ENCODE data around the gene HS1BP3. TPM values are rescaled to one million over a fixed set of nuclear protein-coding genes. Genes with fewer than 3 reads are reported as not detected.
A peak's percentile ranks its signal among the peaks of the same experiment; 100 is the strongest.

Gene HS1BP3
- total and polyA plus RNA-seq, 2 of the 13 experiments (the other 11 are each of a cell fraction or from before 2014, with no cell fraction given), result 15.2 to 22.0 TPM

DNA sequence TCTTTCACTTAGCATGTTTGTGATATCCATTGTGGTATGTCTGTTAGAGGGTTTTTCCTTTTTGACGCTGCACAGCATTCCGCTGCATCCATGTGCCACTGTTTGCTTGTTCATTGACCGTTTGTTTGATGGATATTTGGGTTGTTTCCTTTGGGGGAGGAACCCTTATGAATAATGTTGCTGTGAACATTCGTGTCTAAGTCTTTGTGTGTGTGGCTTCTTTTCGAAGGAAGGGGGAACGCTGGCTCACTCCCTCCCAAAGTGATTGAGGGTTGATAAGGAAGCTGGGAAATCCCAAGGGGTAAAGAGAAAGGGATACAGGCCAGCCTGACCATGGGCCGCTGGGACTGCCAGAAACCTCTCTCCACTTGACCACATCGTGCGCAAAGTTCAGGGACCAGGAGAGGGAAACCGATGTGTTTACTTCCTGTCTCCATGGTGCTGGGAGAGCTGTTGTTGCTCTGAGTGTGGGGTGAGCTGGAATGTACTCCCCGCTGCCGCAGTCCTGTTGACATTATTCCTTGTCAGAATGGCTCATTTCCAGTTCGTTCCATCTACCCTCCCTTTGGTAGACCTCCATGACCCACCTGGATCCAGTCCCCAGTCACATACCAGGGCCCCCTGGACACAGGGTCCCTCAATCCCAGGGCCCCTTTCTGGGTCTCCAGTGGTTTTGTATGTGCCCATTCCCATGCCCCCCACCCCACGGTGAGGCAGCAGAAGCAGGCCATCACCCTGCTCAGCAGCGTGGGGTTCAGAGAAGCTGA, 39.6 kb downstream of the HS1BP3 start (continued):
- TF ChIP-seq ZNF12 (CRISPR knock-in tag; IDR thresholded peaks at IDR 0.05) (peak; percentile 96), MEIS1 (CRISPR knock-in tag; IDR thresholded peaks at IDR 0.05; ENCODE audit: borderline replicate concordance) (peak; percentile 60; the same call in 1 of the 2 replicates), ZNF703 (CRISPR knock-in tag; IDR thresholded peaks at IDR 0.05; ENCODE audit: borderline replicate concordance) (peak; percentile 89; the same call in 1 of the 2 replicates), ZNF768 (CRISPR knock-in tag; IDR thresholded peaks at IDR 0.05) (peak; percentile 99), CENPX (CRISPR knock-in tag; IDR thresholded peaks at IDR 0.05) (no peak), HCFC1 (IDR thresholded peaks at IDR 0.05; ENCODE audit: low read depth, low read length) (no peak), SALL1 (CRISPR knock-in tag; IDR thresholded peaks at IDR 0.05) (peak; percentile 96), JUND (CRISPR knock-in tag; IDR thresholded peaks at IDR 0.05) (peak; percentile 68), NR3C1 (CRISPR knock-in tag; IDR thresholded peaks at IDR 0.05) (no peak), ZMAT3 (CRISPR knock-in tag; conservative IDR thresholded peaks at IDR 0.05) (peak; percentile 73), ARHGAP35 (CRISPR knock-in tag; IDR thresholded peaks at IDR 0.05; ENCODE audit: borderline replicate concordance) (peak; percentile 80; the same call in 1 of the 2 replicates), TBP (CRISPR knock-in tag; IDR thresholded peaks at IDR 0.05) (no peak), ZFP36L2 (CRISPR knock-in tag; IDR thresholded peaks at IDR 0.05) (no peak)
- TF ChIP-seq, protein P1, sequence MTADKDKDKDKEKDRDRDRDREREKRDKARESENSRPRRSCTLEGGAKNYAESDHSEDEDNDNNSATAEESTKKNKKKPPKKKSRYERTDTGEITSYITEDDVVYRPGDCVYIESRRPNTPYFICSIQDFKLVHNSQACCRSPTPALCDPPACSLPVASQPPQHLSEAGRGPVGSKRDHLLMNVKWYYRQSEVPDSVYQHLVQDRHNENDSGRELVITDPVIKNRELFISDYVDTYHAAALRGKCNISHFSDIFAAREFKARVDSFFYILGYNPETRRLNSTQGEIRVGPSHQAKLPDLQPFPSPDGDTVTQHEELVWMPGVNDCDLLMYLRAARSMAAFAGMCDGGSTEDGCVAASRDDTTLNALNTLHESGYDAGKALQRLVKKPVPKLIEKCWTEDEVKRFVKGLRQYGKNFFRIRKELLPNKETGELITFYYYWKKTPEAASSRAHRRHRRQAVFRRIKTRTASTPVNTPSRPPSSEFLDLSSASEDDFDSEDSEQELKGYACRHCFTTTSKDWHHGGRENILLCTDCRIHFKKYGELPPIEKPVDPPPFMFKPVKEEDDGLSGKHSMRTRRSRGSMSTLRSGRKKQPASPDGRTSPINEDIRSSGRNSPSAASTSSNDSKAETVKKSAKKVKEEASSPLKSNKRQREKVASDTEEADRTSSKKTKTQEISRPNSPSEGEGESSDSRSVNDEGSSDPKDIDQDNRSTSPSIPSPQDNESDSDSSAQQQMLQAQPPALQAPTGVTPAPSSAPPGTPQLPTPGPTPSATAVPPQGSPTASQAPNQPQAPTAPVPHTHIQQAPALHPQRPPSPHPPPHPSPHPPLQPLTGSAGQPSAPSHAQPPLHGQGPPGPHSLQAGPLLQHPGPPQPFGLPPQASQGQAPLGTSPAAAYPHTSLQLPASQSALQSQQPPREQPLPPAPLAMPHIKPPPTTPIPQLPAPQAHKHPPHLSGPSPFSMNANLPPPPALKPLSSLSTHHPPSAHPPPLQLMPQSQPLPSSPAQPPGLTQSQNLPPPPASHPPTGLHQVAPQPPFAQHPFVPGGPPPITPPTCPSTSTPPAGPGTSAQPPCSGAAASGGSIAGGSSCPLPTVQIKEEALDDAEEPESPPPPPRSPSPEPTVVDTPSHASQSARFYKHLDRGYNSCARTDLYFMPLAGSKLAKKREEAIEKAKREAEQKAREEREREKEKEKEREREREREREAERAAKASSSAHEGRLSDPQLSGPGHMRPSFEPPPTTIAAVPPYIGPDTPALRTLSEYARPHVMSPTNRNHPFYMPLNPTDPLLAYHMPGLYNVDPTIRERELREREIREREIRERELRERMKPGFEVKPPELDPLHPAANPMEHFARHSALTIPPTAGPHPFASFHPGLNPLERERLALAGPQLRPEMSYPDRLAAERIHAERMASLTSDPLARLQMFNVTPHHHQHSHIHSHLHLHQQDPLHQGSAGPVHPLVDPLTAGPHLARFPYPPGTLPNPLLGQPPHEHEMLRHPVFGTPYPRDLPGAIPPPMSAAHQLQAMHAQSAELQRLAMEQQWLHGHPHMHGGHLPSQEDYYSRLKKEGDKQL (CRISPR knock-in tag; IDR thresholded peaks at IDR 0.05; ENCODE audit: low read depth), result no peak
- TF ChIP-seq, protein P2, sequence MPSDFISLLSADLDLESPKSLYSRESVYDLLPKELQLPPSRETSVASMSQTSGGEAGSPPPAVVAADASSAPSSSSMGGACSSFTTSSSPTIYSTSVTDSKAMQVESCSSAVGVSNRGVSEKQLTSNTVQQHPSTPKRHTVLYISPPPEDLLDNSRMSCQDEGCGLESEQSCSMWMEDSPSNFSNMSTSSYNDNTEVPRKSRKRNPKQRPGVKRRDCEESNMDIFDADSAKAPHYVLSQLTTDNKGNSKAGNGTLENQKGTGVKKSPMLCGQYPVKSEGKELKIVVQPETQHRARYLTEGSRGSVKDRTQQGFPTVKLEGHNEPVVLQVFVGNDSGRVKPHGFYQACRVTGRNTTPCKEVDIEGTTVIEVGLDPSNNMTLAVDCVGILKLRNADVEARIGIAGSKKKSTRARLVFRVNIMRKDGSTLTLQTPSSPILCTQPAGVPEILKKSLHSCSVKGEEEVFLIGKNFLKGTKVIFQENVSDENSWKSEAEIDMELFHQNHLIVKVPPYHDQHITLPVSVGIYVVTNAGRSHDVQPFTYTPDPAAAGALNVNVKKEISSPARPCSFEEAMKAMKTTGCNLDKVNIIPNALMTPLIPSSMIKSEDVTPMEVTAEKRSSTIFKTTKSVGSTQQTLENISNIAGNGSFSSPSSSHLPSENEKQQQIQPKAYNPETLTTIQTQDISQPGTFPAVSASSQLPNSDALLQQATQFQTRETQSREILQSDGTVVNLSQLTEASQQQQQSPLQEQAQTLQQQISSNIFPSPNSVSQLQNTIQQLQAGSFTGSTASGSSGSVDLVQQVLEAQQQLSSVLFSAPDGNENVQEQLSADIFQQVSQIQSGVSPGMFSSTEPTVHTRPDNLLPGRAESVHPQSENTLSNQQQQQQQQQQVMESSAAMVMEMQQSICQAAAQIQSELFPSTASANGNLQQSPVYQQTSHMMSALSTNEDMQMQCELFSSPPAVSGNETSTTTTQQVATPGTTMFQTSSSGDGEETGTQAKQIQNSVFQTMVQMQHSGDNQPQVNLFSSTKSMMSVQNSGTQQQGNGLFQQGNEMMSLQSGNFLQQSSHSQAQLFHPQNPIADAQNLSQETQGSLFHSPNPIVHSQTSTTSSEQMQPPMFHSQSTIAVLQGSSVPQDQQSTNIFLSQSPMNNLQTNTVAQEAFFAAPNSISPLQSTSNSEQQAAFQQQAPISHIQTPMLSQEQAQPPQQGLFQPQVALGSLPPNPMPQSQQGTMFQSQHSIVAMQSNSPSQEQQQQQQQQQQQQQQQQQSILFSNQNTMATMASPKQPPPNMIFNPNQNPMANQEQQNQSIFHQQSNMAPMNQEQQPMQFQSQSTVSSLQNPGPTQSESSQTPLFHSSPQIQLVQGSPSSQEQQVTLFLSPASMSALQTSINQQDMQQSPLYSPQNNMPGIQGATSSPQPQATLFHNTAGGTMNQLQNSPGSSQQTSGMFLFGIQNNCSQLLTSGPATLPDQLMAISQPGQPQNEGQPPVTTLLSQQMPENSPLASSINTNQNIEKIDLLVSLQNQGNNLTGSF (CRISPR knock-in tag; IDR thresholded peaks at IDR 0.05), result peak; percentile 77; the same call in 1 of the 2 replicates
- TF ChIP-seq, protein P3, sequence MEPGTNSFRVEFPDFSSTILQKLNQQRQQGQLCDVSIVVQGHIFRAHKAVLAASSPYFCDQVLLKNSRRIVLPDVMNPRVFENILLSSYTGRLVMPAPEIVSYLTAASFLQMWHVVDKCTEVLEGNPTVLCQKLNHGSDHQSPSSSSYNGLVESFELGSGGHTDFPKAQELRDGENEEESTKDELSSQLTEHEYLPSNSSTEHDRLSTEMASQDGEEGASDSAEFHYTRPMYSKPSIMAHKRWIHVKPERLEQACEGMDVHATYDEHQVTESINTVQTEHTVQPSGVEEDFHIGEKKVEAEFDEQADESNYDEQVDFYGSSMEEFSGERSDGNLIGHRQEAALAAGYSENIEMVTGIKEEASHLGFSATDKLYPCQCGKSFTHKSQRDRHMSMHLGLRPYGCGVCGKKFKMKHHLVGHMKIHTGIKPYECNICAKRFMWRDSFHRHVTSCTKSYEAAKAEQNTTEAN (CRISPR knock-in tag; conservative IDR thresholded peaks at IDR 0.05), result peak; percentile 73; the same call in 1 of the 2 replicates

Measured in HepG2 (cell line).